Cardiac fibroblast (primary cell): ENCODE measurements around the gene MYO19.
A peak's percentile ranks its signal among the peaks of the same experiment; 100 is the strongest.

Experiments used
- DNase-seq, 2 donors: peaks; one replicate each; pipeline versions ENCODE4 v3.0.0 to v3.0.0-alpha.2; 2010; ENCODE audit warnings: low read depth in 2 of 2
- H3K4me3 ChIP-seq, 2 donors: replicated peaks in 1 of 2; 1 replicate in 1 of 2; 2 replicates in 1 of 2; pipeline ENCODE4 v1.5.1; 2011; ENCODE audit warnings: low read depth in 2 of 2, low read length in 2 of 2, mild to moderate bottlenecking in 2 of 2, moderate library complexity in 1 of 2
- CTCF ChIP-seq: IDR thresholded peaks from one replicate; pipeline ENCODE4 v1.5.1; 2011; ENCODE audit warnings: low read depth, mild to moderate bottlenecking, low read length, inconsistent platforms

Gene MYO19

GRCh38 chr17:36482611-36483504, 51.8 kb downstream of the MYO19 start:
- H3K4me3 ChIP-seq = peak overlapping the region; percentile 35 to 46
- peak; percentile 76 to 83 for DNase-seq
- TF ChIP-seq CTCF = peak; percentile 62

DNA sequence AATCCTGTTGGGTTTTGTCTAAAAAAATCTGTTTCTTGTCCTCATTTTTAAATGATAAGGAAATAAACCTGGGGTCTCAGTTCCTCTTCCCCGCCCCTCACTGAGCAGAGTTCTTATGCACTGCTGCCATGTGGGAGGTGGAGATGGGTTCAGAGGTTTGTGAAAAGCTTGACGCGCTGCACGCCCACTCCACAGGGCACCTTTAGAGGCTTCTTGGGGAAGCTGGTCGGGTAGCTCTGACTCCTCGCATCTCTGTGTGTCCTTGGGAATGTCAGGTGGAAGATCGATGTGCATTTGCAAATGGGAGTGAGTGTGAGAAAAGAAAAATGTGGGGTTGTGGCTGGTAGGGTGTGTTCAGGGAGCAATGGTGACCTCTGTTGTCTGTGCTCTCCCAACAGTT, 52.8 kb downstream of the MYO19 start:
- no peak overlapping the region for H3K4me3 ChIP-seq
- DNase-seq = no peak
- TF ChIP-seq CTCF = no peak

- H3K4me3 ChIP-seq = no peak overlapping the region
Observed at GRCh38 chr17:36475346-36475970, 59.2 kb downstream of the MYO19 start.

GRCh38 chr17:36474571-36474970, 60.1 kb downstream of the MYO19 start:
- H3K4me3 ChIP-seq = no peak overlapping the region
- TF ChIP-seq CTCF = no peak

More at GRCh38 chr17:36475346-36475970, 59.2 kb downstream of the MYO19 start:
- TF ChIP-seq CTCF = no peak
- DNase-seq = no peak

DNA sequence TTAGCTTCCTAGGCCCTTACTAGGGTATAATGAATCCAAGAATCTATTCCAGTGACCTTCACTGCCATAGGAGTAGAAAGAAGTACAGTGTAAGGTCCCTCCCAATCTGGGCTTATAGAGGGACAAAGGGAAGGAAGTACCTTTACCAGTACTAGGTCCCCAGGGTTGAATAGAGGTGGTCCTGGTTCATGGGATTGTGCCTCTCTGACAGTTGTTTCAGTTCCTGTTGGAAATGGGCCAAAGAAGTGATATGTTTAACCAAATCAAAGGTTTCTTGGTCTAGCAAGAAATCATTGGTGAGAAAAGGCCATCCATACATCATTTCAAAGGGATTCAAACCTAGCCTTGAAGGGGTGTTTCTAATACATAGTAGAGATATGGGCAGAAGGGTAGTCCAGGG, 64.2 kb downstream of the MYO19 start:
- DNase-seq = no peak
- H3K4me3 ChIP-seq = no peak overlapping the region
- TF ChIP-seq CTCF = no peak

More at GRCh38 chr17:36474571-36474970, 60.1 kb downstream of the MYO19 start:
- DNase-seq = no peak

- TF ChIP-seq CTCF = no peak
- DNase-seq = no peak
- H3K4me3 ChIP-seq = no peak overlapping the region
Observed at GRCh38 chr17:36469733-36470132, 64.9 kb downstream of the MYO19 start.
